Cardiac fibroblast (primary cell): ENCODE measurements around the gene TRIM75.
"Not testable (repeated sequence)": the region's sequence is repeated elsewhere in the genome, so short reads cannot be mapped to it uniquely, and the experiment has no call there.

Source experiments
- DNase-seq, 2 donors: peaks; one replicate each; pipeline versions ENCODE4 v3.0.0 to v3.0.0-alpha.2; 2010; ENCODE audit warnings: low read depth in 2 of 2
- H3K4me3 ChIP-seq, 2 donors: replicated peaks in 1 of 2; 1 replicate in 1 of 2; 2 replicates in 1 of 2; pipeline ENCODE4 v1.5.1; 2011; ENCODE audit warnings: low read depth in 2 of 2, low read length in 2 of 2, mild to moderate bottlenecking in 2 of 2, moderate library complexity in 1 of 2
- CTCF ChIP-seq: IDR thresholded peaks from one replicate; pipeline ENCODE4 v1.5.1; 2011; ENCODE audit warnings: low read depth, mild to moderate bottlenecking, low read length, inconsistent platforms

Gene TRIM75

GRCh38 chr4:165010991-165011390 is 42.7 kb upstream of the TRIM75 start:
- no peak for TF ChIP-seq CTCF
- no peak for DNase-seq
- no peak overlapping the region for H3K4me3 ChIP-seq

- no peak overlapping the region for H3K4me3 ChIP-seq
- DNase-seq, result no peak
- no peak for TF ChIP-seq CTCF
These were observed 42.3 kb upstream of the TRIM75 start for GRCh38 chr4:165011403-165011802.

GRCh38 chr4:165013691-165014090 is 40.0 kb upstream of the TRIM75 start:
- no peak for TF ChIP-seq CTCF
- no peak for DNase-seq
- no peak overlapping the region for H3K4me3 ChIP-seq

GRCh38 chr4:165016971-165017370 is 36.7 kb upstream of the TRIM75 start:
- no peak overlapping the region for H3K4me3 ChIP-seq

GRCh38 chr4:165019995-165020394 is 33.7 kb upstream of the TRIM75 start:
- H3K4me3 ChIP-seq, DNase-seq: not testable (repeated sequence)

More at GRCh38 chr4:165016971-165017370, 36.7 kb upstream of the TRIM75 start:
- TF ChIP-seq CTCF, result peak; percentile 21
- peak in 1 of 2 donors; percentile 2 for DNase-seq

GRCh38 chr4:165025782-165026181 is 27.9 kb upstream of the TRIM75 start:
- DNase-seq, H3K4me3 ChIP-seq: not testable (repeated sequence)

GRCh38 chr4:165027762-165028402 is 25.8 kb upstream of the TRIM75 start:
- no peak overlapping the region for H3K4me3 ChIP-seq
- peak in 1 of 2 donors; percentile 2 for DNase-seq
- no peak for TF ChIP-seq CTCF

- no peak for DNase-seq
- no peak within 1 kb of the TSS for H3K4me3 ChIP-seq
- TF ChIP-seq CTCF, result no peak
These were observed 22.0 kb upstream of the TRIM75 start, which contains the start of gene TRIM60 for GRCh38 chr4:165031436-165032211. TRIM60 (plus strand) TSS chr4:165031999; CDS start chr4:165040073, 8,074 bp downstream.
